Measurements from ENCODE around the gene DHRS9.
"Not testable (repeated sequence)": the region's sequence is repeated elsewhere in the genome, so short reads cannot be mapped to it uniquely, and the experiment has no call there.

Gene DHRS9

GRCh38 chr2:169069341-169069740, at the start of gene DHRS9:
Gene DHRS9, plus strand, starts transcription at chr2:169069563. Its CDS starts 12,019 bp downstream, at chr2:169081582.
- DNase-seq (ENCODE audit: low read depth in 2 of 2, low spot score in 1 of 2) = no peak

GRCh38 chr2:169023161-169023560, 46.2 kb upstream of the DHRS9 start:
- DNase-seq (ENCODE audit: low read depth in 2 of 2, low spot score in 1 of 2) = no peak

- DNase-seq (ENCODE audit: low read depth in 2 of 2, low spot score in 1 of 2) = no peak
Measured at GRCh38 chr2:169026056-169026455, 43.3 kb upstream of the DHRS9 start.

- DNase-seq (ENCODE audit: low read depth in 2 of 2, low spot score in 1 of 2) = no peak
Measured at GRCh38 chr2:169027234-169027633, 42.1 kb upstream of the DHRS9 start.

- no peak for DNase-seq (ENCODE audit: low read depth in 2 of 2, low spot score in 1 of 2)
Measured at GRCh38 chr2:169029341-169029740, 40.0 kb upstream of the DHRS9 start.

- no peak for DNase-seq (ENCODE audit: low read depth in 2 of 2, low spot score in 1 of 2)
Measured at GRCh38 chr2:169031202-169031601, 38.2 kb upstream of the DHRS9 start, which contains the start of gene ABCB11. Gene ABCB11, minus strand, starts transcription at chr2:169031324. Its CDS starts 13,199 bp downstream, at chr2:169018125.

GRCh38 chr2:169034256-169034655, 35.1 kb upstream of the DHRS9 start:
- DNase-seq (ENCODE audit: low read depth in 2 of 2, low spot score in 1 of 2) = no peak

GRCh38 chr2:169034984-169035544, 34.3 kb upstream of the DHRS9 start:
- DNase-seq (ENCODE audit: low read depth in 2 of 2, low spot score in 1 of 2) = no peak

GRCh38 chr2:169035887-169036286, 33.5 kb upstream of the DHRS9 start:
- DNase-seq (ENCODE audit: low read depth in 2 of 2, low spot score in 1 of 2) = no peak

GRCh38 chr2:169036736-169037440, 32.5 kb upstream of the DHRS9 start:
- DNase-seq (ENCODE audit: low read depth in 2 of 2, low spot score in 1 of 2) = no peak

- DNase-seq (ENCODE audit: low read depth in 2 of 2, low spot score in 1 of 2) = no peak
Measured at GRCh38 chr2:169038338-169038757, 31.0 kb upstream of the DHRS9 start.

GRCh38 chr2:169039702-169040101, 29.7 kb upstream of the DHRS9 start:
- DNase-seq (ENCODE audit: low read depth in 2 of 2, low spot score in 1 of 2) = no peak

- DNase-seq (ENCODE audit: low read depth in 2 of 2, low spot score in 1 of 2) = no peak
Measured at GRCh38 chr2:169041594-169041993, 27.8 kb upstream of the DHRS9 start.

- no peak for DNase-seq (ENCODE audit: low read depth in 2 of 2, low spot score in 1 of 2)
Measured at GRCh38 chr2:169042856-169043255, 26.5 kb upstream of the DHRS9 start.

- DNase-seq (ENCODE audit: low read depth in 2 of 2, low spot score in 1 of 2) = no peak
Measured at GRCh38 chr2:169046440-169047151, 22.8 kb upstream of the DHRS9 start.

- DNase-seq (ENCODE audit: low read depth in 2 of 2, low spot score in 1 of 2) = no peak
Measured at GRCh38 chr2:169047256-169048250, 21.8 kb upstream of the DHRS9 start.

- DNase-seq (ENCODE audit: low read depth in 2 of 2, low spot score in 1 of 2) = no peak
Measured at GRCh38 chr2:169049142-169049541, 20.2 kb upstream of the DHRS9 start.

- DNase-seq (ENCODE audit: low read depth in 2 of 2, low spot score in 1 of 2) = no peak
Measured at GRCh38 chr2:169050476-169051240, 18.7 kb upstream of the DHRS9 start.

GRCh38 chr2:169054575-169054974, 14.8 kb upstream of the DHRS9 start:
- not testable (repeated sequence) for DNase-seq (ENCODE audit: low read depth in 2 of 2, low spot score in 1 of 2)

GRCh38 chr2:169064199-169064598, 5.2 kb upstream of the DHRS9 start:
- DNase-seq (ENCODE audit: low read depth in 2 of 2, low spot score in 1 of 2) = not testable (repeated sequence)
